Panc1 (cell line): Measurements from ENCODE around the gene NECAB2. TPM values are rescaled to one million over a fixed set of nuclear protein-coding genes. Genes with fewer than 3 reads are reported as not detected.

Source experiments
- ATAC-seq: fragments of 200-7000 bp; cut with Tn5 transposase; 2 replicates; pipeline ENCODE4 v1.9.1; 2020; ENCODE audit warnings: mild to moderate bottlenecking, moderate library complexity
- BruUV-seq: library from RNA; stranded (reverse); fragments of 400-500 nt; replicated peaks from 2 replicates; lab custom pipeline; 2021; lab: Mats Ljungman, UMichigan
- CTCF ChIA-PET: fragments of 300-600 bp; sonication (Branson Sonifier 250); formaldehyde crosslinking; loops from one replicate; lab custom pipeline; 2022; ENCODE audit warnings: antibody characterized with exemption; lab: Charles Lee
- POLR2A ChIA-PET: fragments of 300-600 bp; sonication (Branson Sonifier 250); formaldehyde crosslinking; loops from one replicate; lab custom pipeline; 2022; ENCODE audit warnings: antibody characterized with exemption; lab: Charles Lee
- DNase-seq: peaks from one replicate; pipeline ENCODE4 v3.0.0-alpha.2; 2010; ENCODE audit warnings: low read depth, low spot score
- H3K27ac ChIP-seq: 2 replicates; pipeline ENCODE4 v1.5.1; 2011; ENCODE audit warnings: mild to moderate bottlenecking, low read length, inconsistent platforms
- H3K27me3 ChIP-seq: fragments of 200-500 bp; sonication (Bioruptor generic); 2 replicates; pipeline ENCODE4 v1.6.0; 2014; ENCODE audit warnings: low read length, inconsistent platforms; ENCODE audit not compliant: control insufficient read depth, insufficient read depth
- H3K36me3 ChIP-seq: fragments of 200-500 bp; sonication (Bioruptor generic); 2 replicates; pipeline ENCODE4 v1.5.1; 2014; ENCODE audit warnings: inconsistent platforms, mild to moderate bottlenecking, low read length, moderate library complexity; ENCODE audit not compliant: control insufficient read depth, insufficient read depth
- H3K4me1 ChIP-seq: 2 replicates; pipeline ENCODE4 v1.5.1; 2011; ENCODE audit warnings: inconsistent platforms, mild to moderate bottlenecking, low read length, moderate library complexity; ENCODE audit not compliant: control insufficient read depth, insufficient read depth
- H3K4me3 ChIP-seq, 2 experiments: 2 replicates each; pipeline ENCODE4 v1.5.1; 2011 to 2012; ENCODE audit warnings: low read depth in 2 of 2, low read length in 2 of 2, mild to moderate bottlenecking in 2 of 2, inconsistent platforms in 1 of 2, moderate library complexity in 1 of 2
- H3K9me3 ChIP-seq: fragments of 200-500 bp; sonication (Bioruptor generic); 2 replicates; pipeline ENCODE4 v1.5.1; 2014; ENCODE audit warnings: low read depth, mild to moderate bottlenecking, inconsistent platforms, low read length, moderate library complexity; ENCODE audit not compliant: control insufficient read depth, insufficient read depth
- POLR2AphosphoS5 ChIP-seq: IDR thresholded peaks from 2 replicates; pipeline ENCODE4 v1.6.1; 2012; ENCODE audit warnings: mild to moderate bottlenecking, low read depth, low read length, moderate library complexity
- SIN3A ChIP-seq: IDR thresholded peaks from 2 replicates; pipeline ENCODE4 v1.6.1; 2012; ENCODE audit warnings: low read depth, mild to moderate bottlenecking, low read length, moderate library complexity, borderline replicate concordance; ENCODE audit not compliant: insufficient read depth
- TCF7L2 ChIP-seq: IDR thresholded peaks from 2 replicates; pipeline ENCODE4 v1.6.1; 2011; ENCODE audit warnings: mild to moderate bottlenecking, low read depth, low read length, inconsistent platforms
- in situ Hi-C: cut with HindIII; loops from 2 replicates; pipeline ENCODE4 v1.10.0; 2016; ENCODE audit warnings: low sequenced_read_pairs, low pct_unique_long_range_greater_than_20kb
- intact Hi-C: fragments of 100-400 bp; cut with micrococcal nuclease; formaldehyde crosslinking; loops from one replicate; pipeline ENCODE4 v1.10.0; 2022; ENCODE audit not compliant: unreplicated experiment
- total RNA-seq: library from RNA; stranded (reverse); gene quantifications from one replicate; pipeline ENCODE4 v1.2.1, GENCODE V29; 2021; ENCODE audit not compliant: unreplicated experiment
- TF ChIP-seq, protein P1 (sequence below), 2 experiments: IDR thresholded peaks; 2 replicates each; pipeline ENCODE4 v1.6.1; 2011 to 2012; ENCODE audit warnings: low read depth in 2 of 2, control low read depth in 1 of 2, low read length in 1 of 2, mild to moderate bottlenecking in 1 of 2, moderate library complexity in 1 of 2; ENCODE audit not compliant: insufficient read depth in 1 of 2
- TF ChIP-seq, protein P2 (sequence below): fragments of 450-650 bp; IDR thresholded peaks from 2 replicates; pipeline ENCODE4 v1.5.1; 2017; ENCODE audit warnings: mild to moderate bottlenecking

Gene NECAB2
- total RNA-seq, 1 experiment from 2014 or later = 0.33 TPM

DNA sequence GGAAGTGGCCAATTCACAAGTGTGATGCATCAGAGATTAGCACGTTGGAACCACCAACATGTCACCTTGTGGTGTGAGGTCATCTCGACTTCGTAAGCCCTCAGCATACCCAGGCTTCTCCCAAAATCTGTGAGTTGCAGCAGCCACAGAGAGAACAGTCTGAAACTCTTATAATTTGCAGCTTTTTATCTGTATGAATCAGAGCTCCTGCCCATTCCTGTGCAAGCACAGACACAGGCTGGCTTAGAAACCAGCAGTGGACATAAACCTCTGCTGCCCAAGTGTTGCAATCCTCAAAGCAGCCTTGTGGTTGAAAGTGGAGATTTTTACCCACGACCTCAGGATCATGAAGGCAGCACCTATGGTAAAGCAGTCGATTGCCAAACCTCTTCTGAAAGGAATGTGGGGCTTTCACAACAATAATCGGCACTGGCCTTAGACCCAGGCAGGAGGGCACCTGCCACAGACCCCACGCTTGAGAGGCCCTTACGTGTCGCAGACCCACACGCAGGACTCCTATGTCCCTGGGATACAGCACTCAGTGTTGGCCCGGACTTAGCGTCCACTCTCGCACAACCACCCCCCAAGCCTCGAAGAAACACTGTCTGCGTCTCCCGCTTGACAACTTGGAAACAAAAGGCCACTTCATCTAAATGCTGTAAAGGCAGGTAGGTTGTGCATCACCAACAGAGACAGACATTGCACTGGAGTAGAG, 39.5 kb upstream of the NECAB2 start:
- no peaks in the 10 kb centered on the region for H3K9me3 ChIP-seq
- ChIA-PET CTCF (no interaction called here), POLR2A (no interaction called here)
- TF ChIP-seq POLR2AphosphoS5 (no peak), SIN3A (no peak), TCF7L2 (no peak)
- TF ChIP-seq, protein P1, sequence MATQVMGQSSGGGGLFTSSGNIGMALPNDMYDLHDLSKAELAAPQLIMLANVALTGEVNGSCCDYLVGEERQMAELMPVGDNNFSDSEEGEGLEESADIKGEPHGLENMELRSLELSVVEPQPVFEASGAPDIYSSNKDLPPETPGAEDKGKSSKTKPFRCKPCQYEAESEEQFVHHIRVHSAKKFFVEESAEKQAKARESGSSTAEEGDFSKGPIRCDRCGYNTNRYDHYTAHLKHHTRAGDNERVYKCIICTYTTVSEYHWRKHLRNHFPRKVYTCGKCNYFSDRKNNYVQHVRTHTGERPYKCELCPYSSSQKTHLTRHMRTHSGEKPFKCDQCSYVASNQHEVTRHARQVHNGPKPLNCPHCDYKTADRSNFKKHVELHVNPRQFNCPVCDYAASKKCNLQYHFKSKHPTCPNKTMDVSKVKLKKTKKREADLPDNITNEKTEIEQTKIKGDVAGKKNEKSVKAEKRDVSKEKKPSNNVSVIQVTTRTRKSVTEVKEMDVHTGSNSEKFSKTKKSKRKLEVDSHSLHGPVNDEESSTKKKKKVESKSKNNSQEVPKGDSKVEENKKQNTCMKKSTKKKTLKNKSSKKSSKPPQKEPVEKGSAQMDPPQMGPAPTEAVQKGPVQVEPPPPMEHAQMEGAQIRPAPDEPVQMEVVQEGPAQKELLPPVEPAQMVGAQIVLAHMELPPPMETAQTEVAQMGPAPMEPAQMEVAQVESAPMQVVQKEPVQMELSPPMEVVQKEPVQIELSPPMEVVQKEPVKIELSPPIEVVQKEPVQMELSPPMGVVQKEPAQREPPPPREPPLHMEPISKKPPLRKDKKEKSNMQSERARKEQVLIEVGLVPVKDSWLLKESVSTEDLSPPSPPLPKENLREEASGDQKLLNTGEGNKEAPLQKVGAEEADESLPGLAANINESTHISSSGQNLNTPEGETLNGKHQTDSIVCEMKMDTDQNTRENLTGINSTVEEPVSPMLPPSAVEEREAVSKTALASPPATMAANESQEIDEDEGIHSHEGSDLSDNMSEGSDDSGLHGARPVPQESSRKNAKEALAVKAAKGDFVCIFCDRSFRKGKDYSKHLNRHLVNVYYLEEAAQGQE (IDR thresholded peaks at IDR 0.05; ENCODE audit: insufficient read depth in 1 of 2, low read depth in 2 of 2, low read length in 1 of 2) = no peak
- TF ChIP-seq, protein P2, sequence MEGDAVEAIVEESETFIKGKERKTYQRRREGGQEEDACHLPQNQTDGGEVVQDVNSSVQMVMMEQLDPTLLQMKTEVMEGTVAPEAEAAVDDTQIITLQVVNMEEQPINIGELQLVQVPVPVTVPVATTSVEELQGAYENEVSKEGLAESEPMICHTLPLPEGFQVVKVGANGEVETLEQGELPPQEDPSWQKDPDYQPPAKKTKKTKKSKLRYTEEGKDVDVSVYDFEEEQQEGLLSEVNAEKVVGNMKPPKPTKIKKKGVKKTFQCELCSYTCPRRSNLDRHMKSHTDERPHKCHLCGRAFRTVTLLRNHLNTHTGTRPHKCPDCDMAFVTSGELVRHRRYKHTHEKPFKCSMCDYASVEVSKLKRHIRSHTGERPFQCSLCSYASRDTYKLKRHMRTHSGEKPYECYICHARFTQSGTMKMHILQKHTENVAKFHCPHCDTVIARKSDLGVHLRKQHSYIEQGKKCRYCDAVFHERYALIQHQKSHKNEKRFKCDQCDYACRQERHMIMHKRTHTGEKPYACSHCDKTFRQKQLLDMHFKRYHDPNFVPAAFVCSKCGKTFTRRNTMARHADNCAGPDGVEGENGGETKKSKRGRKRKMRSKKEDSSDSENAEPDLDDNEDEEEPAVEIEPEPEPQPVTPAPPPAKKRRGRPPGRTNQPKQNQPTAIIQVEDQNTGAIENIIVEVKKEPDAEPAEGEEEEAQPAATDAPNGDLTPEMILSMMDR = no peak
- no peaks in the 10 kb centered on the region for H3K36me3 ChIP-seq
- H3K27me3 ChIP-seq = no peaks in the 10 kb centered on the region
- intact Hi-C loops (no loop called here), in situ Hi-C loops (no loop called here)
- no TSS peak for BruUV-seq
- no peak overlapping the region for H3K4me3 ChIP-seq
- DNase-seq = no peak
- ATAC-seq = no peak
- H3K27ac ChIP-seq = no peak overlapping the region
- H3K4me1 ChIP-seq = peaks cover 6% of the 10 kb centered on the region

DNA sequence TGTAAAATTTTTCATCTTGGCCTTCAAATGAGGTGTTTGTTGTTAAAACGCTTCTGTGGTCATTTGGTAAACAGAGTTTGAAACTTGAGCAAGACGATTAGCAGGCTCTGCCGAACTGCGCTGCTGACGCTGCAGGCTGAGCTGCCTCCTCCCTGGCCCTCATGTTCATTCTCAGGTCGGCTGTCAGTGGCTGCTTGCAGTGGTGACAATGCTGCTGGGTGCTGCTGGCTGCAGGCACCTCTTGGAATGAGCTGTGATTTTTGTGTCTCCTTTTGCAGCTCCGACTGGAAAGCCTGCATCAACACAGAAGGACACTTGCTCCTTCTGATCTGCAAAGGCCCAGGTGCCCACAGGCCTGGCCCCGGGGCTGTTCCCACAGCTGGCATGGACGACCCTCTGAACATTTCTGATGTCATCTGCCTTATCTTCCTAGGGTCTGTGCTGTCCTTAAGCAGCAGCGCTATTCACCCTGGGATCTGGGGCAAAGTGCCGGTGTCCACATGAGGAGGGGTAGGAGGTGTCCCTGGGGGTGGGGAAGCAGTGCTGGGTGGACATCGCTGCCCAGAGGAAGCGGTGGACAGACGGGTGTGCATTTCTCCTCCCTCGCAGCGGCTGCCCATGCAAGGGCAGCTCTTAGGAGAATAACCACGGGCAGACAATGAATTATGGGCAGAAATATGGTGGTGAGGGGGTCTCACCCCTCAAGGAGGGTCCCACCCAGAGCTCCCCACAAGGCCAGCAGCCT, 38.1 kb upstream of the NECAB2 start:
- no peak for DNase-seq

More for the DNA sequence above, 38.1 kb upstream of the NECAB2 start:
- intact Hi-C loops (no loop called here), in situ Hi-C loops (no loop called here)
- Histone ChIP-seq H3K36me3 (no peaks in the 10 kb centered on the region), H3K27ac (no peak overlapping the region), H3K27me3 (no peaks in the 10 kb centered on the region), H3K4me3 (no peak overlapping the region), H3K4me1 (peaks cover 6% of the 10 kb centered on the region), H3K9me3 (no peaks in the 10 kb centered on the region)
- ATAC-seq = no peak
- BruUV-seq = no TSS peak
- CTCF ChIA-PET = interaction anchor here (1.0 kb wide), 1 partner anchor 8 kb away, joined by 3 read pairs; no protein-coding TSS in a partner anchor
- POLR2A ChIA-PET = interaction anchor here (0.7 kb wide), 1 partner anchor 1725 kb away, joined by 3 read pairs; no protein-coding TSS in a partner anchor
- TF ChIP-seq, protein P2 = no peak
- TF ChIP-seq TCF7L2 = no peak
- TF ChIP-seq POLR2AphosphoS5 = no peak
- no peak for TF ChIP-seq SIN3A
- TF ChIP-seq, protein P1 (IDR thresholded peaks at IDR 0.05; ENCODE audit: insufficient read depth in 1 of 2, low read depth in 2 of 2, low read length in 1 of 2) = no peak
